ENCODE measurements around the gene LEP. TPM values are rescaled to one million over a fixed set of nuclear protein-coding genes. Genes with fewer than 3 reads are reported as not detected.

The LEP gene
- total RNA-seq, 2 experiments from 2014 or later: not detected

- H3K4me2 ChIP-seq (ENCODE audit: low read length): no peak overlapping the region
- no peak overlapping the region for H3K4me3 ChIP-seq (ENCODE audit: low read depth, low read length, poor library complexity, severe bottlenecking)
- no peaks in the 10 kb centered on the region for H4K20me1 ChIP-seq (ENCODE audit: insufficient read depth, low read length)
- H3K4me1 ChIP-seq (ENCODE audit: insufficient read depth, low read length, poor library complexity, severe bottlenecking): no peaks in the 10 kb centered on the region
- no peak overlapping the region for H3K27ac ChIP-seq (ENCODE audit: low read depth, low read length, poor library complexity, severe bottlenecking)
- ChIA-PET POLR2A (no interaction called here), CTCF (ENCODE audit: unreplicated experiment) (no interaction called here)
- no peaks in the 10 kb centered on the region for H3K9me3 ChIP-seq (ENCODE audit: low read length)
- H3K79me2 ChIP-seq (ENCODE audit: insufficient read depth, low read depth, low read length): no peaks in the 10 kb centered on the region
- no peak for DNase-seq (ENCODE audit: low spot score)
- no TSS peak for BruUV-seq (replicated peaks)
- TF ChIP-seq, protein P1, sequence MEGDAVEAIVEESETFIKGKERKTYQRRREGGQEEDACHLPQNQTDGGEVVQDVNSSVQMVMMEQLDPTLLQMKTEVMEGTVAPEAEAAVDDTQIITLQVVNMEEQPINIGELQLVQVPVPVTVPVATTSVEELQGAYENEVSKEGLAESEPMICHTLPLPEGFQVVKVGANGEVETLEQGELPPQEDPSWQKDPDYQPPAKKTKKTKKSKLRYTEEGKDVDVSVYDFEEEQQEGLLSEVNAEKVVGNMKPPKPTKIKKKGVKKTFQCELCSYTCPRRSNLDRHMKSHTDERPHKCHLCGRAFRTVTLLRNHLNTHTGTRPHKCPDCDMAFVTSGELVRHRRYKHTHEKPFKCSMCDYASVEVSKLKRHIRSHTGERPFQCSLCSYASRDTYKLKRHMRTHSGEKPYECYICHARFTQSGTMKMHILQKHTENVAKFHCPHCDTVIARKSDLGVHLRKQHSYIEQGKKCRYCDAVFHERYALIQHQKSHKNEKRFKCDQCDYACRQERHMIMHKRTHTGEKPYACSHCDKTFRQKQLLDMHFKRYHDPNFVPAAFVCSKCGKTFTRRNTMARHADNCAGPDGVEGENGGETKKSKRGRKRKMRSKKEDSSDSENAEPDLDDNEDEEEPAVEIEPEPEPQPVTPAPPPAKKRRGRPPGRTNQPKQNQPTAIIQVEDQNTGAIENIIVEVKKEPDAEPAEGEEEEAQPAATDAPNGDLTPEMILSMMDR (conservative IDR thresholded peaks at IDR 0.05; ENCODE audit: low read length): no peak
- no peak for TF ChIP-seq EZH2phosphoT487 (IDR thresholded peaks at IDR 0.05; ENCODE audit: borderline replicate concordance, low read depth, low read length)
- peaks cover 15% of the 10 kb centered on the region for H3K36me3 ChIP-seq (ENCODE audit: insufficient read depth, low read length)
- H3K9me2 ChIP-seq (ENCODE audit: insufficient read depth, low read length): no peaks in the 10 kb centered on the region
- H2AFZ ChIP-seq (ENCODE audit: low read length): no peak overlapping the region
- intact Hi-C loops (cut with micrococcal nuclease; ENCODE audit: unreplicated experiment): no loop called here
Observed at GRCh38 chr7:128299109-128299607, 58.1 kb downstream of the LEP start.

GRCh38 chr7:128302139-128302538, 61.1 kb downstream of the LEP start:
- Histone ChIP-seq H3K9me2 (ENCODE audit: insufficient read depth, low read length) (no peaks in the 10 kb centered on the region), H3K27ac (ENCODE audit: low read depth, low read length, poor library complexity, severe bottlenecking) (no peak overlapping the region), H3K4me3 (ENCODE audit: low read depth, low read length, poor library complexity, severe bottlenecking) (no peak overlapping the region), H3K4me2 (ENCODE audit: low read length) (no peak overlapping the region), H3K79me2 (ENCODE audit: insufficient read depth, low read depth, low read length) (no peaks in the 10 kb centered on the region), H2AFZ (ENCODE audit: low read length) (no peak overlapping the region), H4K20me1 (ENCODE audit: insufficient read depth, low read length) (no peaks in the 10 kb centered on the region), H3K9me3 (ENCODE audit: low read length) (no peaks in the 10 kb centered on the region), H3K36me3 (ENCODE audit: insufficient read depth, low read length) (peaks cover 42% of the 10 kb centered on the region), H3K4me1 (ENCODE audit: insufficient read depth, low read length, poor library complexity, severe bottlenecking) (no peaks in the 10 kb centered on the region)
- BruUV-seq (replicated peaks): no TSS peak
- POLR2A ChIA-PET: interaction anchor here (0.5 to 0.9 kb wide), 3 partner anchors 11 to 919 kb away, joined by 3 read pairs; no protein-coding TSS in a partner anchor
- no peak for DNase-seq (ENCODE audit: low spot score)
- TF ChIP-seq EZH2phosphoT487 (IDR thresholded peaks at IDR 0.05; ENCODE audit: borderline replicate concordance, low read depth, low read length): no peak
- TF ChIP-seq, protein P1 (conservative IDR thresholded peaks at IDR 0.05; ENCODE audit: low read length): no peak
- CTCF ChIA-PET (ENCODE audit: unreplicated experiment): no interaction called here
- intact Hi-C loops (cut with micrococcal nuclease; ENCODE audit: unreplicated experiment): no loop called here

DNA sequence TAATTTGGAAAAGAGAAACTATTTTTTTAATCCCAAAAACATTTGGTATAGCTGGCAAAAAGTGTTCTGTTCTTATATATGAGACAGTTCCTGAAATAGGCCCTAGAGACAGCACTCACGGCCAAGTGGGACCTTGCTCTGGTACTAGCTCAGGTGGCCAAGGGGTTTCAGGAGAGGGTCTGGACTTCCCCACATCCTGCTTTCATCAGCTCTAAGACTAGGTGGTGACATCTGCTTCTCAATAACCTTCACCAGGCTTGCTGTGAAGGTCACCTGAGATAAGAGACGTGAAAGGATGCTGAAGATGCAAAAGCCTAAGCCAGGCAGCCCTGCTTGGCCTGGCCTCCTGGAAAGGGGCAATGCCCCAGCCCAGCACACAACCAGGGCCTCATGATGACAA, 62.1 kb downstream of the LEP start:
- DNase-seq (ENCODE audit: low spot score): no peak
- H2AFZ ChIP-seq (ENCODE audit: low read length): no peak overlapping the region
- no TSS peak for BruUV-seq (replicated peaks)
- no peak overlapping the region for H3K4me3 ChIP-seq (ENCODE audit: low read depth, low read length, poor library complexity, severe bottlenecking)
- H3K36me3 ChIP-seq (ENCODE audit: insufficient read depth, low read length): peaks cover 52% of the 10 kb centered on the region
- H3K4me1 ChIP-seq (ENCODE audit: insufficient read depth, low read length, poor library complexity, severe bottlenecking): no peaks in the 10 kb centered on the region
- no peak overlapping the region for H3K27ac ChIP-seq (ENCODE audit: low read depth, low read length, poor library complexity, severe bottlenecking)
- no peak overlapping the region for H3K4me2 ChIP-seq (ENCODE audit: low read length)
- no peaks in the 10 kb centered on the region for H3K9me2 ChIP-seq (ENCODE audit: insufficient read depth, low read length)
- H3K79me2 ChIP-seq (ENCODE audit: insufficient read depth, low read depth, low read length): no peaks in the 10 kb centered on the region
- TF ChIP-seq, protein P1 (conservative IDR thresholded peaks at IDR 0.05; ENCODE audit: low read length): no peak
- no peak for TF ChIP-seq EZH2phosphoT487 (IDR thresholded peaks at IDR 0.05; ENCODE audit: borderline replicate concordance, low read depth, low read length)
- intact Hi-C loops (cut with micrococcal nuclease; ENCODE audit: unreplicated experiment): no loop called here
- ChIA-PET POLR2A (no interaction called here), CTCF (ENCODE audit: unreplicated experiment) (no interaction called here)
- H4K20me1 ChIP-seq (ENCODE audit: insufficient read depth, low read length): no peaks in the 10 kb centered on the region
- no peaks in the 10 kb centered on the region for H3K9me3 ChIP-seq (ENCODE audit: low read length)

Measured in OCI-LY7 (cell line).